ENCODE data around the gene ATP10B.

- TF ChIP-seq, protein P1, sequence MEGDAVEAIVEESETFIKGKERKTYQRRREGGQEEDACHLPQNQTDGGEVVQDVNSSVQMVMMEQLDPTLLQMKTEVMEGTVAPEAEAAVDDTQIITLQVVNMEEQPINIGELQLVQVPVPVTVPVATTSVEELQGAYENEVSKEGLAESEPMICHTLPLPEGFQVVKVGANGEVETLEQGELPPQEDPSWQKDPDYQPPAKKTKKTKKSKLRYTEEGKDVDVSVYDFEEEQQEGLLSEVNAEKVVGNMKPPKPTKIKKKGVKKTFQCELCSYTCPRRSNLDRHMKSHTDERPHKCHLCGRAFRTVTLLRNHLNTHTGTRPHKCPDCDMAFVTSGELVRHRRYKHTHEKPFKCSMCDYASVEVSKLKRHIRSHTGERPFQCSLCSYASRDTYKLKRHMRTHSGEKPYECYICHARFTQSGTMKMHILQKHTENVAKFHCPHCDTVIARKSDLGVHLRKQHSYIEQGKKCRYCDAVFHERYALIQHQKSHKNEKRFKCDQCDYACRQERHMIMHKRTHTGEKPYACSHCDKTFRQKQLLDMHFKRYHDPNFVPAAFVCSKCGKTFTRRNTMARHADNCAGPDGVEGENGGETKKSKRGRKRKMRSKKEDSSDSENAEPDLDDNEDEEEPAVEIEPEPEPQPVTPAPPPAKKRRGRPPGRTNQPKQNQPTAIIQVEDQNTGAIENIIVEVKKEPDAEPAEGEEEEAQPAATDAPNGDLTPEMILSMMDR (IDR thresholded peaks at IDR 0.05) = no peak
- TF ChIP-seq FOXP1 (CRISPR knock-in tag; IDR thresholded peaks at IDR 0.05; ENCODE audit: borderline replicate concordance) (no peak), ATF1 (CRISPR knock-in tag; IDR thresholded peaks at IDR 0.05) (no peak), ATF2 (CRISPR knock-in tag; IDR thresholded peaks at IDR 0.05; ENCODE audit: borderline replicate concordance, low read depth) (no peak), NR2C2 (CRISPR knock-in tag; IDR thresholded peaks at IDR 0.05) (no peak), MLX (CRISPR knock-in tag; IDR thresholded peaks at IDR 0.05) (no peak), NFATC4 (CRISPR knock-in tag; IDR thresholded peaks at IDR 0.05) (no peak), GRHL2 (CRISPR knock-in tag; IDR thresholded peaks at IDR 0.05; ENCODE audit: insufficient replicate concordance, severe bottlenecking) (no peak)
- TF ChIP-seq, protein P2, sequence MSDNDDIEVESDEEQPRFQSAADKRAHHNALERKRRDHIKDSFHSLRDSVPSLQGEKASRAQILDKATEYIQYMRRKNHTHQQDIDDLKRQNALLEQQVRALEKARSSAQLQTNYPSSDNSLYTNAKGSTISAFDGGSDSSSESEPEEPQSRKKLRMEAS (CRISPR knock-in tag; IDR thresholded peaks at IDR 0.05) = no peak
Observed at GRCh38 chr5:160744268-160745101, 107.5 kb downstream of the ATP10B start.

Data from WTC11 (cell line).